Stimulated activated CD8-positive, alpha-beta memory T cell treated with anti-CD3 and anti-CD28 coated beads, Interleukin-4, amount 100 ng/mL, for 24 hours (primary cell): ENCODE data around the gene HJURP.

ENCODE experiments used
- DNase-seq: peaks from one replicate; pipeline ENCODE4 v3.0.0-alpha.2; 2020; ENCODE audit warnings: low read depth

Gene HJURP

DNA sequence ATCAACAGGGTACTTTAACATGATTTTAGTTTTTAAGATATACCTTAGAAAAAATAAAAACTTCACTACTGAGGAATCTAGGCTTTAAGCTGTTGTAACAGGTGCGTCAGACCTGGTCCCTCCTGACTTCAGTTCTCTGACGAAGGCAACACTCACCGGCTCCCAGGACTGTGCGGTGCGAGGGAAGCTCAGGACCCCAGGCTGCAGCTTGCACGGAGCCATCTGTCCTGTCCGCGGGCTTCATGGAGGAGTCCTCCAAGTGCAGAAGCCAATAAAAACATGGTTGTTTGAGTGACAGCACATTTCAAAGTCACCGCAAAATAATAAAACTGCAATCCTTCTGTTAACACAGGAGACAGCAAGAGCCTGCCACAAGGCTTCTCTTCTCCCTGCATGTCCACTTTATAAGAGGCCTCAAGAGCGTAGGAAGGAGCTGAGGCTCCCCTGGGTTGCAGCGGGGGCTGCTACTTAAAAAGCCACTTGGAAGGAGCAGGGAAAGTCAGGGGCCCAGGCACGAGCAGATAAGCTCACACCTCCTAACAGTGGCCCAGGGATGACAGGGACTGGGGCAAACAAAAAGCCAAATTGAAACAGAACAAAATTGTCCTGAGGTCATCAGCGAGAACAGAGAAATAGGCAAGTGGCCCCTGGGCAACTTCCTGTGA is 4.6 kb downstream of the HJURP start:
- DNase-seq, result no peak

DNA sequence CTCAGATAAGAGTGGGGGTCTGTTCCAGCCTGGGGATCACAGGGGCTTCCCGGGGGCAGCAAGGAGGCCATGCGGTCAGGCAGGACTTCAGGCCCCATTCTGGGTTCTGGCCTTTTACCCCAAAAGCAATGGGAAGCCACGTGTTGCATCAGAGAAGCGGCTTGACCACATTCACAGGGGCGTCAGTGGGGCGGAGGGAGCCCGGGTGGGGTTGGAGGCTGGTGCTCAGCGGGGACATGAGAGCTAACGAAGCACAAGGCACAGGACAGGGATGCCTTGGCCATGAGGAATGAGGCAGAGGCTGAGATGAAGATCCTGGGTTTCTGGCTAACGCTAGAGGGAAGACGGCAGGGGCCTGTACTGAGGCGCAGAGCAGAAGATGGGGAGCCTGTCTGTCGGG is 6.1 kb downstream of the HJURP start:
- DNase-seq, result no peak

DNA sequence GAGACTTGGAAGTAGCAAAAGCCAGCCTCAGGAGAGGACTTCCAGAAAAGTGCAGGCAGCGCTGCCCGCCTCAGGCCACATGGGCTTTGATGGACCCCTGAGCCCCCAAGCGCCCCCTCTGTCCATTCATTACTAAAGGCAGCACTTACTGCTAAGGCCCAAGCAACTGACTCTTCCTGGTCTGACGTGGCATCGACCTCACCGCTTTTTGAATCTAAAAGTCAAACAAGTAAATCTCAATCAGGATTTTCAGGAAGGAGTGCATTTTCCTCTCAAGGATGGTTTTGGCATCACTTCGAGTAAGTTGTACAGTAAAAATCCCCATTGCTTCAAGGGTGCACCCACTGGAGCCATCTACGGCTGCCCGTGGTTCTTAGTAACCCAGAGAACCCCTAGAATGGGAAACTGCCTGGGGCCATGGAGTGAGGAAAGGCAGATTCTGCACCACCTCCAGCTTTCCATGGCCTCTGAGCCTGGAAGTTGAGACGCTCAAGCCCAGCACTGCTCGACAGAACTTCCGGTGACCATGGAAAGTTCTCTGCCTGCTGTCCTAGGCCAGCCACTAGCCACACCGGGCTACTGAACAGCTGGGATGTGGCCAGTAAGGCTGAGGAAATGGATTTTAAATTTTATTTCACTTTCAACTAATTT is 7.0 kb downstream of the HJURP start:
- no peak for DNase-seq

DNA sequence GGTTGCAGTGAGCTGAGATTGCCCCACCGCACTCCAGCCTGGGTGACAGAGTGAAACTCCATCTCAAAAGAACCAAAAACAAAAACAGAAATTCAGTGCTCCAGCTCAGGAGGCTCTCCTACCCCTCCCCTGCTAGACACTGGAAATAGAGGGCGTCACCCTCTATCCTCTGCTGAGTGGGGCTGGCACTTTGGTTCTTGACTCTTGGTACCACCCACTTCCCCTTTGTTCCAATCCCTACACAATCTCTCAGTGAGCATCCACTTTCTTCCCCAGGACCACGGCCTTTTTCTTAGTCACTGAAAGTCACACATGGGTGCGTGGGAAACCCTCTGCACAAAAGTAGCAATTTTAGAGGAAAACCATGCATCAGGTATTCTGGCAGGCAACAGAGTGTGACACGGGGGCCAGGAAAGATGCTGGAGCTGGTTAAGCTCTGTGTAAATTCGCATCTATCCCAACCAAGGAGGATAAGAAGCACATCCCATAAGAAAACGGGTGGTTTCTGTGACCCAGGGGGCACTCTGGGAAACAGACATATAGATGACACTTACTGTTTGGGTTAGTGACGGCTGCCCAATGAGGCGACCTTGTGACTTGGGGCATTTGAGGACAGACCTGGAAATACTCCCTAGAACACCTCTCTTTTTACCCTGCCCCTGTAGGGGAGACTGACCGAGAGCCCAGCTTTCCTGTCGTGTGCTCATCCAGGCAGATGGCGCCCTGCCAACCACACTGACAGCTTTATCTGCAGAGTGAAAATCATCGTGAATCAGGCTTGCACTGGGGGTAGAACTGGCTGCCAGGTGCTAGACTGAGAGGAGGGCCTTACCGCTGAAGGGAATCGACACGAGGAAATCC is 7.7 kb downstream of the HJURP start:
- no peak for DNase-seq

DNA sequence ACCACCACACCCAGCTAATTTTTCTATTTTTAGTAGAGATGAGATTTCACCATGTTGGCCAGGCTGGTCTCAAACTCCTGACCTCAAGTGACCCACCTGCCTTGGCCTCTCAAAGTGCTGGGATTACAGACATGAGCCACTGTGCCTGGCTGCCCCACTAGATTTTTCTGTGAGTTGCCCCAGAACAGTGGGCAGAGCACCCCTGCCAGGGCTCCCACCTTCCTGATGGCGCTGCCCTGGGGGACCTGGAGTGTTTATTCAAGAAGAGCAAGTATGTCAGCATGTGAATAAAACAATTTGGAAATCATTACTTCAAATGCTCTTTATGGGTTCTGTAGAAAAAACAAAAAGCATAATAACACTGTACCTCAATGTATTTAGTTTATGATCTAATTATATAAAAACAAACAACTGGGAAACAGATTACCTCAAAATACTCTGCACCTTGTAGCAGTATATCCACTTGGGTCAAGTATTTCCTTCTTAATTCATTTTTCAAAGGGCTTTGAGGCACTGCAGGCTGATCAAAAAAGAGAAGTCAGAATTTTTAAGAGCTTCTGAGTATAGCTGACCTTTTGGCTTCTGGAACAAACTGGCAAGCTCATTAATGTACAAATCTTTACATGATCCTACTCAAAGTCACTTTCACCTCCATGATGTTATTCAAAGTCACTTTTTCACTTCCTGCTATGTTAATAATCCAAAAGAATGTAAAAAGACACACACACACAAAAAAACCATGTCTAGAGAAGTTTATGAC is 8.9 kb downstream of the HJURP start:
- no peak for DNase-seq

DNA sequence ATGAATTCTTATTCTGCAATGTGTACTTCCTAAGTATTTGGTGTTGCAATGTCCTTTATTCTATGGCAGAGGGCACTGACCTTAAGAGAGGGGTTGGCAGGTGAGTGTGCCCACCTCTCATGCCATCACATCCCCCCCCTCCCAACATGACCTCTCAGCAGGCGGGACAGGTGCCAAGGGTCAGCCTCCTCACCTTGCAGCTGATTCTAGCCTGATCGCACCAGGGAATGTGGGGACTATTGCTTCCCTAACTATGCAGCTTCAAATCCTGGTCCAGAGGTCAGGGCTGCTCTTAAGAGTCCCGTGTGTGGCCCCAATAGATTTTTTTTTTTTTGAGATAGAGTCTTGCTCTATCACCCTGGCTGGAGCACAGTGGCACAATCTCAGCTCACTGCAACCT is 9.5 kb downstream of the HJURP start:
- DNase-seq, result no peak

DNA sequence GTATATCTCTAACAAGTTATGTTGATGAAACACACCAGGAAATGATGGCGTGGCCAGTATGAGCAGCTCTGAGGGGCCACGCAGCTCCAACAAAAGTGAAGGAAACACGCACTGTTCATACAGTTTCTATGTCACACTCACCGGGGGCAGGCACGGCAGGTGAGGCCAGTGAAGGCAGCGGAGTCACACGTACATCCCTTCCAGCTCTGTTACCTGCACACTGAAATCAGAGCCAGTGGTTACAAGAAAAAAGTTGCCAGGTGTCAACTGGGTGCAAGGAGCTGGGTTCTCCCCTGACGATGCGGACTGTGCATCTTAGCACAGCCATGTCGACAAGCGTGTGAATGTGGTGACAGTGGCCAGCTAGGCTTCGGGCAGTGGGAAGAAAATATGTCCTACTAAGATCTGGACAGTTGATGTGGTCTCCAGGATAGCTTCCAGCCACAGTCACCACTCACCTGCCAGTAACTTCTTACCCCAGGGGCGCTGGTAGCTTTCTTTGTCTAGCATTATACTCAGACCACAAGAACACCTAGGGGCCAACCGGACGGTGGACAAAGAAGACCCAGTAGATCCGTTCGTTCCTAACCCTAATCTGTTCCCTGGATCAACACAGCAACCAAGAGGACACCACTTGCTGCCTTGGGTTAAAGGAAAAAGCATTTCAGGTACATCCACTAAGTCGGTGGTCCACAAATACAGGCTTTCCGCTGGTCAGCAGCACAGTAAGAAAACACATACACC is 10.1 kb downstream of the HJURP start:
- DNase-seq, result no peak

DNA sequence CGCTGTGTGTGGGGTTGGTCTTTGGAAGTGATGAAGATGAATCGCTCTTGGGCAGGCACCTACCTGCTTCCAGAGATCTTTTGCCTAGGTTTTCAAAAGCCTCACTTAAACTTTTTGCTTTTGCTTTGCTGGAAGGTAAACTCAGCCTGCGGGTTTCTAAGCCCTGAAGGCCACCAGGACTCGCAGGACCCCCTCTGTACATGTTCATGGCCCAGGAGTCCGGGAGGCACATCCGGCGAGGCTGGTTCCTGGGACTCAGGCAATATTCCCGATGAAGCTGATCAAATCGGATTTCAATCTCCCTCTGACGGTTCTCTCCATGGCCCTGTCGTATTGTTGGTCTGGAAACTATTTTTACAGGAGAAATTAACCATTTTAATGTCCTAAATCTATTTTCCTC is 13.2 kb downstream of the HJURP start:
- DNase-seq, result no peak

DNA sequence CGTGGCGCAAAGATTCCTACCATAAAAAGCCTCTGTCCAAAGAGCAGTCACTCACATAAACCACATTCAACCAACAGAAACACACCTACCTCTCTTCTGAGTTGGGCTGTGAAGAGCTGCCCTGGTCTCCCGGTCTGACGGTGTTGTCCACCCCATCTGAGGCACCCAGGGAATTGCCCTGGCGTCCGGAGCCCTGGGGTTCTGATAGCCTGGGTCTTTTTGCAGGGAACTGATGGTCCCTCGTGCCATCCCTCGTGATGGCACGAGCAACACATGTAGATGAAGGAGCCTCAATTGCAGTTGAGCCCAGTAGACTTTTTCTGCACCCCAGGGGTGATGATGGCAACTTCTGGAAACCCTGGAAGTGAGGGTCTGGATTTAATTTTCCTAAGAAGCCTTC is 13.8 kb downstream of the HJURP start:
- DNase-seq, result no peak

DNA sequence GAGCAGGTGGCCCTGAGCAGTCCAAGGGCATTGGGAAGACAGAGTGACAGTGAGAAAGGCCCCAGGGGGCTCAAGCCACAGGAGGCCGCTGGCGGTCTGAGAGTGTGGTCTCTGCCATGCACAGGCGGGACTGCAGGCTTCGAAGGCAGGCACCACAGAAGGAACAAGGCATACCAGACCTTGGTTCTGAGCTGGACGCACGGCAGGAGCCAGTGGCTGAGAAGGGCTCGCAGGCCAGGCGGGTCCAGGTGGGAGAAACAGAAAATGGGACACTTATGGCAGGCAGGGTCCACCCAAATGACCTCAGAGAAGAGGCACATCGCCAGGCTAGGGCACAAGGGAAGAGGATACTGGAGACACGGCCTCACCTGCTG is 14.9 kb downstream of the HJURP start:
- no peak for DNase-seq

DNA sequence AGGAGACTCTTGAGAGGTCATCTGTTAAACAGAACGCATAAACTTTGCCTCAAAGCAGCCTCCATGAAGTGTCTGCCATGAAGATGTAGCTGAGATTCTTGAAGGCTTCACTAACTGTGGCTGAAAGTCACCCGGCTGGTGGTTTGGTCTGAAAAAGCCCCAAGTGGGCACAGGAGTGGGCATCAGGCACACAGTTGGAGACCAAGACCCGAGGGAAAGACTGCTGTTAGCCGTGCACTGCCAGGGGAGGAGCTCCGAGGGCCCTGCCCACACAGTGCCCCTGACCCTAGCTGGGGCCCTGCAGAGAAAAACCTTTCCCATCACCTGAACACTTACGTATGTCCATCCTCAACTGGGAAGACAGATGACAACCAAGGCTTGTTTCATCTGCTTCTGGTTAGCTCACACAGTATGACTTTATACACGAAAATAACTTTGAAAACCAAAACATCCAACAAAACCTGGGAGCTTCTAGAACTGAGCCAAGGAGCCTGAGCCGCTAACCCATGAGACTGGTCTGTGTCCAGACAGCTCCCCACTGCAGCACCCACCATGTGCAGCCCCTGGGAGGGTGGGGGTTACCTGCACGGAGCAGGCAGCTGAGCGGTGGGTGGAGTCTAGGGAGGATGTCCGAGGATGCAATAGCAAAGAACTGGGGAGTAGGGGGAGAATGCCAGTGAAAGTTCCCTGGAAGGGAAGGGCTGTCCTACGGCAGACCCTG is 15.4 kb downstream of the HJURP start:
- no peak for DNase-seq

DNA sequence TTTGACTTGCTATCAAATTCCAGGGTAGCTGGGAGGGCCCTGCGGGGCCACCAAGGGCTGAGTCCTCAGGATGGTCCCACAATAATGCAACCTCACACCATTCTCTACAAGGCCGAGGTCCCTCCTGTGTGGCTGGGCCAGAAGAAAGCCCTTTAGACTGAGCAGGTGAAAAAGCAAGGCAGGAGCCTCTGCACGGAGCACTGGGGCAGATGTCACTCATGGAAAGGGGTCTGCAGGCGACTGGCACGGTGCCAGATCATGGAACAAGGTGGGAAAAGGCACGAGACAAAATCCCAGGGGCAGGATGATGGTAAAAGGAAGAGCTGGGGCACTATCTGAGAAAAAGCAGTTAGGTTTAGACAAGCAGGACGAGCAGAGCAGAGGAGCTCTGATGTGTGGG is 16.1 kb downstream of the HJURP start:
- DNase-seq, result no peak

DNA sequence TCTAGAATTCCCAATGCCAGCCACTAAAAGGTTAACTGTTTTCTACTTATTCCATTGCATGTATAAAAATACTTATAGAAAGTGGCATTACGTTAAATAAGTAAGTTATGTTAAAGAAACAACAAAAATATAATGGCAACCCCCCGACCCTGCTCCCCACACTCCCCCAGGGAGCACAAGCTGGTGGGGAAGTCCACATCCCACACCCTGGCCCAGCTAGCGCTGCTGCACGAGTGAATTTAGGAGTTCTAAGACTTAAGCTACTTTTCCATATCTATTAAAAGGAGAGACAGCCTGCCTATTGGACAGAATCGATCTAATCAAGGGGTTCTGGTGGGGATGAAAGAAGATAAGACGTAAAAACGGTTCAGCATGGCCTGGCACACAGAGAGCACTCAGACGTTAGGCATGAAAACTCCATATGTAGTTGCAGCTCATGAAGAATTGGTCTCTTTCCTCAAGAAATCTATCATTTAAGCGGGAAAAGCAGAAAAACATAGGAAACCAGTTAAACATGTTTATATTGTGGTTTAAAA is 16.6 kb downstream of the HJURP start:
- no peak for DNase-seq

DNA sequence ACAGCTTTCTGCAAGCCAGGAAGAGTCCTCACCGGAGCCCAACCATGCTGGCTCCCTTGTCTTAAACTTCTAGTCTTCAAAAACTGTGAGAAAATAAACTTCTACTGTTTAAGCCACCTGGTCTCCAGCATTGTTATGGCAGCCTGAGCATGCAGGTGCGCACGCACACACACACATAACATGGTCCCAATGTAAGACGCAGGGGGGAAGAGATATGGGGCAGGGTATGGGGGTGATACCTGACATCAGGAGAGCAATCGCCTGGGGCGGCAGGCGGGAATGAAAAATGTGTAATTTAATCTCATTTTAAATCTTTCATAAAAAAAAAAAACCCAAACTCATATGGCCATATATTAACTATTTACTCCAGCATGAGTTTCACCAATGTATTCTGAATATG is 18.0 kb downstream of the HJURP start:
- no peak for DNase-seq

DNA sequence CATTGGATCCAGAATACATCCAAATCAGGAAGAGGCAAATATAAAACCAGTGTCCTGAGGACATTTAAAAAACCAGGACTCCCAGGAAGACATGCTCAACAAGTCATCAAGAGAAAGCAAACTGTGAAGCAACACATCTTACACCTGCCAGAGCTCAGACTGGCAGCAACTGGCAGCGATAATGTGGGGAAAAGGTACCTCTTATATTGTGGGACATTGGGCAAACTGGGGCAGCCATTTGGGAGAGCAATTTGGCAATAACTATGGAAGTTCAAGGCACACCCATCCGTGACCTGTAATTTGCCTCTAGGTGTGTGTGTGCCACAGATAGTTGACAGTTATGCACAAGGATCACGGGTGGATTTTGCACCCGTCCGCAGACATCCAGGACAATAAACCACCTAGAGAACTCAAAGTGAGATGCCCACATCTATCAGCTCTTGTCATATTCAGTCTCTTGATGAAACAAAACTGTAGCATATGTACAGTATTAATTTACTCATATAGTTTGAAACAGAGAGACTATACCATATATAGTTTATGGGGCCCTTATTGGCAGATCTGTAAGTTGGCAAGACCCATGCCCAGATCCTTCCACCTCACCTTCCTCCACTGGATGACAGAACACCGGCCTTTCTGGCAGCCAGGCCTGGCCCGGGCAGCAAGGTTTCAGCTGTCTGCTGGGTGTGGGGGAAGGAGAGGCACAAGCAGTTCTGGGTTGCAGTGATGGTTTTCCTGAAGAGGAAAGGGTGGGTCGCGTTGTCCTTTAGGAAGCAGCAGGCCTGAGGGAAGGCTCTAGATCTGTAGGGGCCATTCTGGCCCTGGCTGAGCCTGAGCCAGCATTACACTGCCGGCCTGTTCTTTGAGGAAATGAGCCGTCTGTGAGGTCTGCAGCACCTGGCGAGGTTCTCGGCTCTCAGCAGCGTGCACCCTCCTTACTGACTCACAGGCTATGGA is 18.8 kb downstream of the HJURP start:
- DNase-seq, result no peak

DNA sequence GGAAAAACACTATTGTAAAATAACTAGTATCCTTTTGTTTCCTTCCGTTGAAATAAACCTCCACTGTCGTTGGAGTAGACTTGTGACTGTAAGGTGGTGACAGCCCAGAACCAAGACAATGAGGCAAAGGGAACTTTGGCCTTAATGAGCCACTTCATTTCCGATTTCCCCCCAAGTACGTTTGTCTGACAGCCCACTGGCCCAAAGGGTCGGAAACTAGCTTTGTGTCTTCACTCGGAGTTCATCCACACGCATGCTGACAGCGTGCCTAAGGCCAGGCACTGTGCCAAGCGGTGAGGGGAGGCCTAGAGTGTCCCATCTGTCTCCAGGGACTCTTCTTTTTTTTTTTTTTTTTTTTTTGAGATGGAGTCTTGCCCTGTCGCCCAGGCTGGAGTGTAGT is 21.0 kb downstream of the HJURP start:
- DNase-seq, result no peak

DNA sequence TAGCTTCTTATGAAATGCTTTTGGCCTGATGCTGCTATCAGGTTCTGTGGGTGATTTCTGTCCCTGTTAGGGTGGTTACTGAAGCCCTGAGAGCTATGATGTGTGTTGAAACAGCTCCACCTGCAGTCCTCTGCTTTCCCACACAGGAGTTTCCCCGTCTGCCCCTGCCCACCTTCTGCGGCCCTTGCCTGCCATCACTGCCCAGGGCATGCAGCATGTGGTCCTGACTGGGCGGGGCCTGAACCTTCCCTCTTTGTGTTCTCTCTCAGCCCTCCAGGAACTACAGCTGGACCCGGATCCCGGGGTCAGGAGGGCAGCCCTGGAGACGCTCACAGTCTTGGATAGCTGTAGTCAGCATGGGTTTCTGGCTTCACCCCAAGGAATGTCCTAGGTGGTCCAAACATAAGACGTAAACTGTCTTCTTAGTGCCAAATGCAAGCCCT is 21.4 kb downstream of the HJURP start:
- no peak for DNase-seq

DNA sequence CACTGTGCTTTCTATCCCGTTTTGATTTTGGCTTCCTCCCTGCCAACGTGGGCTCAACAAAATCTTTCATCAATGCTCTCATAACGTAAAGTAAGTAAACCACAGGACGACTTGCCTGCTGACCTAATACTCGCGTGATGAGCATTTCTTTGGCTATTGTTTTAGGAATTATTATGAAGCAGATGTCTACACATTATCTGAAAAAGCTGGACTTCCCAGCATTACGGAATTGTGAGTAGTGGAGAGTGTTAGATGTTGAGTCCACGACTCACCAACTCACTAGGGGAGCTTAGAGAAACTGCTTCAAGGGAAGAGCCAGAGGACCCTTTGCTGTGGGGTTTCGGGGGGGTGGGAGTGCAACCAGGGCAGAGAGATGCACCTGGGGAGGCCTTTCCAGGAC is 21.9 kb downstream of the HJURP start:
- no peak for DNase-seq

DNA sequence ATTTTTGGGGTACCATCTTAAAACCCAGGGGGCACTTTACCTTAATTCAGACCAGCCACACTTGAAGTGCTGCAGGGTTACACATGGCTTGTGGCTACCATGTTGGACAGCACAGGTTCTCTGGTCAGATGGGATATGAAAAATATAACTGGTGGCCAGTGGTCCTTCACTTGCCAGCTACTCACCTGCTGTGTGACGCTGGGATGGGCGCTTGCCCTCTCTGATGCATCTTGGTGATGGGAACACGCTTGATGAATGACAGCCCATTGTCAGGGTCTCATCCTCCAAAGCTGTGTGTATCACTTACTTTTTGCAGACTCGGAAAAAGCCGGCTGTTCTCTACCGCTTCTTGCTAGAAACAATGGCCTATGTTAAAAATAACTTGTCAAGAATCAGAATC is 22.5 kb downstream of the HJURP start:
- no peak for DNase-seq
